Esophagus muscularis mucosa (tissue), 4 donors: ENCODE measurements around the gene S1PR2.

Experiments used
- EP300 ChIP-seq: sonication (generic); formaldehyde crosslinking; IDR thresholded peaks from one replicate; pipeline ENCODE4 v1.6.1; 2017; ENCODE audit warnings: antibody characterized with exemption
- POLR2A ChIP-seq: fragments of 450-650 bp; IDR thresholded peaks from one replicate; pipeline ENCODE4 v1.6.1; 2017; ENCODE audit warnings: antibody characterized with exemption, moderate library complexity, mild to moderate bottlenecking, low read depth
- POLR2AphosphoS5 ChIP-seq, 2 donors: sonication (generic); formaldehyde crosslinking; IDR thresholded peaks; one replicate each; pipeline ENCODE4 v1.6.1; 2017; ENCODE audit warnings: antibody characterized with exemption in 2 of 2
- TF ChIP-seq, protein P1 (sequence below), 3 experiments: fragments of 200-600 bp in 2 of 3; fragments of 450-650 bp in 1 of 3; sonication (generic) in 2 of 3; IDR thresholded peaks; one replicate each; pipeline ENCODE4 v1.5.1; 2017 to 2019; ENCODE audit warnings: antibody characterized with exemption in 3 of 3, mild to moderate bottlenecking in 2 of 3, moderate library complexity in 1 of 3

- TF ChIP-seq, protein P1, sequence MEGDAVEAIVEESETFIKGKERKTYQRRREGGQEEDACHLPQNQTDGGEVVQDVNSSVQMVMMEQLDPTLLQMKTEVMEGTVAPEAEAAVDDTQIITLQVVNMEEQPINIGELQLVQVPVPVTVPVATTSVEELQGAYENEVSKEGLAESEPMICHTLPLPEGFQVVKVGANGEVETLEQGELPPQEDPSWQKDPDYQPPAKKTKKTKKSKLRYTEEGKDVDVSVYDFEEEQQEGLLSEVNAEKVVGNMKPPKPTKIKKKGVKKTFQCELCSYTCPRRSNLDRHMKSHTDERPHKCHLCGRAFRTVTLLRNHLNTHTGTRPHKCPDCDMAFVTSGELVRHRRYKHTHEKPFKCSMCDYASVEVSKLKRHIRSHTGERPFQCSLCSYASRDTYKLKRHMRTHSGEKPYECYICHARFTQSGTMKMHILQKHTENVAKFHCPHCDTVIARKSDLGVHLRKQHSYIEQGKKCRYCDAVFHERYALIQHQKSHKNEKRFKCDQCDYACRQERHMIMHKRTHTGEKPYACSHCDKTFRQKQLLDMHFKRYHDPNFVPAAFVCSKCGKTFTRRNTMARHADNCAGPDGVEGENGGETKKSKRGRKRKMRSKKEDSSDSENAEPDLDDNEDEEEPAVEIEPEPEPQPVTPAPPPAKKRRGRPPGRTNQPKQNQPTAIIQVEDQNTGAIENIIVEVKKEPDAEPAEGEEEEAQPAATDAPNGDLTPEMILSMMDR (IDR thresholded peaks at IDR 0.05): no peak
- no peak for TF ChIP-seq POLR2A
- no peak for TF ChIP-seq POLR2AphosphoS5 (IDR thresholded peaks at IDR 0.05)
- TF ChIP-seq EP300: no peak
These were observed 43.5 kb upstream of the S1PR2 start for GRCh38 chr19:10274589-10274988.
